ENCODE measurements around the gene P3H1.

Gene P3H1

DNA sequence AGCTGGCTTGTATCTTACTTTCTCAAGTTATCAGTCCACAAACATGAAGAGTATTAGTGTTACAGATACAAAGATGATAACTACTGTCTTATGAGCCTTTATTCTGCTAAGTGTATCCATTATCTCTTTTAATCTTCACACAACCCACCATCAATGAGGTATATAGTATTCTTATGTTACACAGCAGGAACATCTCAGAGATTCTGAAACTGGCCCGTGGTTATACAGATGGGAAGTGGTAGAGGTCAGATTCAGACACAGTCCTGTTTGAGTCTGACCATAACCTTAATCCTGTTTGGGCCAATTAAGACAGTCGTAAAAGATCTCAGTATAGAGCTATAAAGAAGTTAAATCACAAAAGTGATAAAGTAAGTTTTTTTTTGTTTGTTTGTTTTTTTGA, 12.9 kb upstream of the P3H1 start:
- no peak for DNase-seq (ENCODE audit: low read depth)
- TF ChIP-seq, protein P1, sequence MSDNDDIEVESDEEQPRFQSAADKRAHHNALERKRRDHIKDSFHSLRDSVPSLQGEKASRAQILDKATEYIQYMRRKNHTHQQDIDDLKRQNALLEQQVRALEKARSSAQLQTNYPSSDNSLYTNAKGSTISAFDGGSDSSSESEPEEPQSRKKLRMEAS (IDR thresholded peaks at IDR 0.05; ENCODE audit: low read depth, low read length), result no peak
- TF ChIP-seq, protein P2, sequence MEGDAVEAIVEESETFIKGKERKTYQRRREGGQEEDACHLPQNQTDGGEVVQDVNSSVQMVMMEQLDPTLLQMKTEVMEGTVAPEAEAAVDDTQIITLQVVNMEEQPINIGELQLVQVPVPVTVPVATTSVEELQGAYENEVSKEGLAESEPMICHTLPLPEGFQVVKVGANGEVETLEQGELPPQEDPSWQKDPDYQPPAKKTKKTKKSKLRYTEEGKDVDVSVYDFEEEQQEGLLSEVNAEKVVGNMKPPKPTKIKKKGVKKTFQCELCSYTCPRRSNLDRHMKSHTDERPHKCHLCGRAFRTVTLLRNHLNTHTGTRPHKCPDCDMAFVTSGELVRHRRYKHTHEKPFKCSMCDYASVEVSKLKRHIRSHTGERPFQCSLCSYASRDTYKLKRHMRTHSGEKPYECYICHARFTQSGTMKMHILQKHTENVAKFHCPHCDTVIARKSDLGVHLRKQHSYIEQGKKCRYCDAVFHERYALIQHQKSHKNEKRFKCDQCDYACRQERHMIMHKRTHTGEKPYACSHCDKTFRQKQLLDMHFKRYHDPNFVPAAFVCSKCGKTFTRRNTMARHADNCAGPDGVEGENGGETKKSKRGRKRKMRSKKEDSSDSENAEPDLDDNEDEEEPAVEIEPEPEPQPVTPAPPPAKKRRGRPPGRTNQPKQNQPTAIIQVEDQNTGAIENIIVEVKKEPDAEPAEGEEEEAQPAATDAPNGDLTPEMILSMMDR (IDR thresholded peaks at IDR 0.05; ENCODE audit: low read depth, low read length), result no peak
- no peak for TF ChIP-seq MYC (IDR thresholded peaks at IDR 0.05; ENCODE audit: low read depth, low read length)
- no peak for TF ChIP-seq POLR2A (IDR thresholded peaks at IDR 0.05; ENCODE audit: extremely low read depth, insufficient read length)
- H3K4me3 ChIP-seq (ENCODE audit: low read depth, low read length), result no peak overlapping the region

DNA sequence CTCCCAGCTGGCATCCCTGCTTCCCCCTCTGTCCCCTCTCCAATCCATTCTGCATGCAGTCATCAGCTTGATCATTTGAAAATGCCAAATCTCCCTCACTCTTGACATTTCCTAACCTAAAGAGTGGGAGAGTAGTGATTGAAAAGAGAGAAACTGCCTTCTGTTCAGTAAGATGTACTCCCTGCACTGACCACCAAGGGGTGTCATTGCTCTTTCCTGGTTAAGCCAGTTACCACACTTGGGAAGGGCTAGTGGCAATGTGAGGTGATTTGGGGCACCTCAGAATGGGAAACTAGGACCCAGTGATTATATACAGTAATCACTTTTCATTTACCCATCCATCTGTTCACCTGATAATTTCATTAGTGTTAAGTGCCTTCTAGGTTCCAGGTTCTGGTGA, 11.0 kb upstream of the P3H1 start:
- peak; percentile 56 for DNase-seq (ENCODE audit: low read depth)
- TF ChIP-seq, protein P2 (IDR thresholded peaks at IDR 0.05; ENCODE audit: low read depth, low read length), result peak; percentile 76
- TF ChIP-seq POLR2A (IDR thresholded peaks at IDR 0.05; ENCODE audit: extremely low read depth, insufficient read length), result no peak
- no peak for TF ChIP-seq MYC (IDR thresholded peaks at IDR 0.05; ENCODE audit: low read depth, low read length)
- H3K4me3 ChIP-seq (ENCODE audit: low read depth, low read length), result no peak overlapping the region

DNA sequence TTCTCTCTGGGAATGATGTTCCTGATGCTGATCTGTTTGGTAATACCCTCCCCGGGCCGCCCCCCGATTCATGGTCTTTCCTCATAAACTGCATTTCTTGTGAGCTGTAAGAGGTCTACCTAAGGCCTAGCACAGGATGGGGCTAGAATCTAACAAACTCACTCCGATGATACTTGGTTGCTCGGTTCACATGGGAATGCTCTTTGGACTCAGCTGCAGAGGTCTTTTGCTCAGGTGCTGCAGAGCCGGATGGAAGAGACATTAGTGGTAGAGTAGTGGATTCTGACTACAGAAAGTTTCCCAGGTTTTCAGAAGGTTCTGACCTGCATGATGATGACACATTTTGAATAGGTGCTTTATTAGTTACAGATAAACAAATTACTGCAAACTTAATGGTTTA, 9.7 kb upstream of the P3H1 start:
- no peak overlapping the region for H3K4me3 ChIP-seq (ENCODE audit: low read depth, low read length)
- DNase-seq (ENCODE audit: low read depth), result no peak
- TF ChIP-seq POLR2A (IDR thresholded peaks at IDR 0.05; ENCODE audit: extremely low read depth, insufficient read length), result no peak
- TF ChIP-seq, protein P2 (IDR thresholded peaks at IDR 0.05; ENCODE audit: low read depth, low read length), result no peak
- no peak for TF ChIP-seq MYC (IDR thresholded peaks at IDR 0.05; ENCODE audit: low read depth, low read length)
- TF ChIP-seq, protein P1 (IDR thresholded peaks at IDR 0.05; ENCODE audit: low read depth, low read length), result no peak

DNA sequence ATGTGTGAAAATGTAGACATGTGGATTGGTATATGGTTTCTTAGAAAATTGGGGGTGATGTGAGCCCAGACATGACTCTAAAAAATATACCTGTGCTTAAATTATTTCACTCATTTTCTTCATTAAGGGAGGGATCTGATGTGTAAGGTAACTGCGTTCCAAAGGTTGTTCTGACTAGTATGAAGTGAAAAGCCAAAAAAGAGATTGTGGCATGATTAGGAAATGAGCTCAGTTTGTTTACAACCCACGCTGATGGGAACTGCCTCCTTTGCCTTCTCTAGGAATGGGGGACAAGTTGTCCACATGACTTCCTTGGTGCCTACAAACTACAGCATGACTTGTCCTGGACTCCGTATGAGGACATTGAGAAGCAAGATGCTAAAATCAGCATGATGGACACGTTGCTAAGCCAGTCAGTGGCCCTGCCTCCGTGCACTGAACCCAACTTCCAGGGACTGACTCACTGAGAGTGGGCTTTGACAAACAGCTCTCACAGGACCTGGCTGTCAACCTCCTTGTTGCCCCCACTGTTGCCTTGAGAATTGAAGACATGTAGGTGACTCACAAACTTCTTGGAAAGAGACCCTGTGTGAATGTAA, 8.2 kb upstream of the P3H1 start:
- DNase-seq (ENCODE audit: low read depth), result no peak
- TF ChIP-seq, protein P2 (IDR thresholded peaks at IDR 0.05; ENCODE audit: low read depth, low read length), result no peak
- TF ChIP-seq POLR2A (IDR thresholded peaks at IDR 0.05; ENCODE audit: extremely low read depth, insufficient read length) (no peak), MYC (IDR thresholded peaks at IDR 0.05; ENCODE audit: low read depth, low read length) (no peak)
- TF ChIP-seq, protein P1 (IDR thresholded peaks at IDR 0.05; ENCODE audit: low read depth, low read length), result no peak
- no peak overlapping the region for H3K4me3 ChIP-seq (ENCODE audit: low read depth, low read length)

DNA sequence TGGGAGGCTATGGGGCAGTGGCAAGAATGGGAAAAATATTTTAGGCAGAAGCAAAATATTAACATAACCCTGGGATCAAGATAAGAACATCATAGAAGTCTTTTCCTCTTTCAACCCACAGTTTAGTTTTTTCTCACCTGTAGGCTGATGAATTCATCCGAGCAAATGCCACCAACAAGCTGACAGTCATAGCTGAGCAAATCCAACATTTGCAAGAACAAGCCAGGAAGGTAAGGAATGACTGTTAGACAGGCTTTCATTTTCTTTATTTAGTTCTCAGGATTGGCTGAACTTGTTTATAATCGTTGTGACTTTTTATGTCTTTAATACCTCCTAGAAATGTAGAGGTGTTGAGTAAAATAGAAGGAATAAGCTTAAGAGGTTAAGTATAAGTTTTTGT, 6.6 kb upstream of the P3H1 start:
- no peak for DNase-seq (ENCODE audit: low read depth)
- H3K4me3 ChIP-seq (ENCODE audit: low read depth, low read length), result no peak overlapping the region
- TF ChIP-seq, protein P2 (IDR thresholded peaks at IDR 0.05; ENCODE audit: low read depth, low read length), result no peak
- TF ChIP-seq, protein P1 (IDR thresholded peaks at IDR 0.05; ENCODE audit: low read depth, low read length), result no peak
- no peak for TF ChIP-seq POLR2A (IDR thresholded peaks at IDR 0.05; ENCODE audit: extremely low read depth, insufficient read length)
- TF ChIP-seq MYC (IDR thresholded peaks at IDR 0.05; ENCODE audit: low read depth, low read length), result no peak

DNA sequence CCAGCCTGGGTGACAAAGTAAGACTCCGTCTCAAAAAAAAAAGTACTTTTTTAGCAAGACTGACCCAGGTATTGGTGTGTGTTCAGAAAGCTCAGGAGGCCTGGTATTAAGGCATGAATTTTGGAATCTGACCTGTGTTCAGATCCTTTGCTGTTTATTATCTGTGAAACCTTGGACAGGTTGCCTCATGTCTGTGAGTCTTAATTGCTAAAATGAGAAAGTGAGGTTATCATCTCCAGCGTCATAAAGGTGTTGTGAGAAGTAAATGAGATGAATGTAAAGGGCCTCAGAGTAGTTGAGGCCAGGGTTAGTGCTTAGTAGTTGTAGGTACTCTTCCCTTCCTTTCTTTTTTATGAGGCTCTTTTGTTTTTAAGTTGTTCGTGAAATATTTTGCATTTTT, 3.0 kb upstream of the P3H1 start:
- TF ChIP-seq, protein P2 (IDR thresholded peaks at IDR 0.05; ENCODE audit: low read depth, low read length), result no peak
- TF ChIP-seq MYC (IDR thresholded peaks at IDR 0.05; ENCODE audit: low read depth, low read length) (no peak), POLR2A (IDR thresholded peaks at IDR 0.05; ENCODE audit: extremely low read depth, insufficient read length) (no peak)
- TF ChIP-seq, protein P1 (IDR thresholded peaks at IDR 0.05; ENCODE audit: low read depth, low read length), result no peak

More for the DNA sequence above, 3.0 kb upstream of the P3H1 start:
- DNase-seq (ENCODE audit: low read depth), result no peak
- H3K4me3 ChIP-seq (ENCODE audit: low read depth, low read length), result no peak overlapping the region

Data from NB4 (cell line).